Astrocyte of the hippocampus (primary cell): ENCODE measurements around the gene PFKFB4.
"Not testable (repeated sequence)": the region's sequence is repeated elsewhere in the genome, so short reads cannot be mapped to it uniquely, and the experiment has no call there.

Experiments
- DNase-seq: peaks from one replicate; pipeline ENCODE4 v3.0.0; 2011; ENCODE audit warnings: low read depth, low spot score

Gene PFKFB4

DNA sequence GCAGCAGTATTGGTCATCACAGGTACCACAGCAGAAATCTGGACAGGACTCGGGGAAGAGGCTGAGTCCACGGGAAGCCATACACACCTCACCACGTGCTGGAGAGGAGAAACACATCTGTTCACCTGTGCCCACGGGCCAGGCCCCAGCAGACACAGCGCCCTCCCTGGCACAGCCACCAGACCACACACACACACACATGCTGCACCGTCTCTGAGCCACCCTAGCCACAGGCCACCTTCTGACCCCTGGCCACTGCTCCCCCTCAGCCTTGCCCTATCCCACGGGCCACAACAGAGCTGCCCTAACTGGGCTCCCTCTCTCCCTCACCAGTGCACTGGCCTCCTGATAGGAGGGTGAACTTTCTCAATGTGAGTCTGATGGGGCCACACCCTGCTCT is 55.4 kb downstream of the PFKFB4 start:
- no peak for DNase-seq

DNA sequence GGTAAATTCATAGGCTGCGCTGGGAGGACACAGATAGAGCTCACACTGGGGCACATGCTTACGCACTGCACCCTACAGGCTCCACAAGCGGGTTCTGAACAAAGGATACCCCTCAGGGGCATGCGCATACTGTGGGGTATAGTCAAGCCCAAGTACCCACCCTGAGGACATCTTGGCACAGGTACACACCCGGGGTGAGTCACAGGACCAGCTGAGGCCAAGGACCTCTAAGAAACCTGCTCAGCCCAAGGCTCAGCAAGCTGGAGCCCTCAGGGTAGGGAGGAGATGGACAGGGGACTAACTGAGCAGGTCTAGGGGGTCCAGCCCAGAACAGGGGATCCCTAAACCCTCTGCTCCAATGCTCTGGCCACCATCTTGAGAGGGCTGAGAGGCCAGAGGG is 55.9 kb downstream of the PFKFB4 start:
- DNase-seq, result no peak

DNA sequence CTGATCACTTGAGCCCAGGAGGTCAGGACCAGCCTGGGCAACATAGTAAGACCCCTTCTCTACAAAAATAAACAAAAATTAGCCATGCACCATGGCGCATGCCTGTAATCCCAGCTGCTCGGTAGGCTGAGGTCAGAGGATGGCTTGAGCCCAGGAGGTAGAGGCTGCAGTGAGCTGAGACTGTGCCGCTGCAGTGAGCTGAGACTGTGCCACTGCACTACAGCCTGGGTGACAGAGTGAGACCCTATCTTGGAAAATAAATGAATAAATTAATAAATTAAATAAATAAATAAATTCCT is 63.5 kb downstream of the PFKFB4 start:
- no peak for DNase-seq

DNA sequence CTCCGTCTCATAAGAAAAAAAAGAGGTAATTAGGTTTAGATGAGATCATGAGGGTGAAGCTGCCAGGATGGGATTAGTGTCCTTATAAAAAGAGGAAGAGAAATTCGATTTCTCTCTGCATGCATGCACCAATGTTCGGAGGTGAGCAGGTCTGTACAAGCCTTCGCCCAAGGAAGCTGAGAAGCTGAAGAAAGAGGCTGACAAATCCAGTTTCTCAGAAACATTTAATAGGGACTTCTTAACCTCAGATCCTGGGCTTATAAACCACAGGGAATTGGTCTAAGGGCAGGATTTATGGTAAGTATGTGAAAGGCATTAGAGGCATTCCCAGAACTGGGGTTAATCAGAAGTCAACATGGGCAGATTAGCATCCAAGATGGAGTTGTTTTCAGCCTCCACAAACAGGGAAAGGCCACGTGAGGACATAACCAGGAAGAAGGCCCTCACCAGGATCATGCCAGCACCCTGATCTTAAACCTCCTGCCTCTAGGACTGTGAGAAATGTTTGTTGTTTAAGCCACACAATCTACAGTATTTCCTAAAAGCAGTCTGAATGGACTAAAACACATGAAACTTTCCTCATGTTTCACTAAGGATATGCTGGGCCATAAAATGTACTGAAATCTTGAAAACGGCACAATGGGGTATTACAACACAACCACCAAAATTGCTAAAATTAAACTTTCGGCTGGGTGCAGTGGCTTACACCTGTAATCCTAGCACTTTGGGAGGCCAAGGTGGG is 64.0 kb downstream of the PFKFB4 start:
- DNase-seq, result peak; percentile 70

DNA sequence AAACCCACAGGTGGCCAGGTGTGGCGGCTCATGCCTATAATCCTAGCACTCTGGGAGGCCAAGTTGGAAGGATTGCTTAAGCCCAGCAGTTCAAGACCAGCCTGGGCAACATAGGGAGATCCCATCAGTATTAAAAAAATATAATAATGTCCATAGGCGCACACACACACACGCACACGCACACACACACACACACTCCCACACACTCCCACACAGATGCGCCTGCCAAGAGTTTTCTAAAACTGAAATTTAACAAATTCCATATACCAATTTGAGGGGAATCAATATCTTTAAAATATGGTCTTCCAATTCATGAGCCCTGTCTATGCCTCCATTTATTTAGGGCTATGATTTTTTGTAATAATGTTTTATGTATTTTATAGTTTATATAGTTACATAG is 69.7 kb downstream of the PFKFB4 start:
- no peak for DNase-seq

DNA sequence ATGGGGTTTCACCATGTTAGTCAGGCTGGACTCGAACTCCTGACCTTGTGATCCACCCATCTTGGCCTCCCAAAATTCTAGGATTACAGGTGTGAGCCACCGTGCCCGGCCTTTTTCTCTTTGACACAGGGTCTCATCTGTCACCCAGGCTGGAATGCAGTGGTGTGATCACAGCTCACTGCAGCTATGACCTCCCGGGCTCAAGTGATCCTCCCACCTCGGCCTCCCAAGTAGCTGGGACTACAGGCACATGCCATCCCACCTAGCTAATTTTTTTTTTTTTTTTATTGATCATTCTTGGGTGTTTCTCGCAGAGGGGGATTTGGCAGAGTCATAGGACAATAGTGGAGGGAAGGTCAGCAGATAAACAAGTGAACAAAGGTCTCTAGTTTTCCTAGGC is 73.8 kb downstream of the PFKFB4 start:
- not testable (repeated sequence) for DNase-seq

DNA sequence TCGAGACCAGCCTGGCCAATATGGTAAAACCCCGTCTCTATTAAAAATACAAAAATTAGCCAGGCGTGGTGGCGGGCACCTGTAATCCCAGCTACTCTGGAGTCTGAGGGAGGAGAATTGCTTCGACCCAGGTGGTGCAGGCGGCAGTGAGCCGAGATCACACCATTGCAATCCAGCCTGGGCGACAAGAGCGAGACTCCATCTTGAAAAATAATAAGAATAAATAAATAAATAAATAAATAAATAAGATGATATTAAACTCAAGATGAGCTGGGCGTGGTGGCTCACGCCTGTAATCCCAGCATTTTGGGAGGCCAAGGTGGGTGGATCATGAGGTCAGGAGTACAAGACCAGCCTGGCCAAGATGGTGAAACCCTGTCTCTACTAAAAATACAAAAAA is 75.7 kb downstream of the PFKFB4 start:
- not testable (repeated sequence) for DNase-seq

DNA sequence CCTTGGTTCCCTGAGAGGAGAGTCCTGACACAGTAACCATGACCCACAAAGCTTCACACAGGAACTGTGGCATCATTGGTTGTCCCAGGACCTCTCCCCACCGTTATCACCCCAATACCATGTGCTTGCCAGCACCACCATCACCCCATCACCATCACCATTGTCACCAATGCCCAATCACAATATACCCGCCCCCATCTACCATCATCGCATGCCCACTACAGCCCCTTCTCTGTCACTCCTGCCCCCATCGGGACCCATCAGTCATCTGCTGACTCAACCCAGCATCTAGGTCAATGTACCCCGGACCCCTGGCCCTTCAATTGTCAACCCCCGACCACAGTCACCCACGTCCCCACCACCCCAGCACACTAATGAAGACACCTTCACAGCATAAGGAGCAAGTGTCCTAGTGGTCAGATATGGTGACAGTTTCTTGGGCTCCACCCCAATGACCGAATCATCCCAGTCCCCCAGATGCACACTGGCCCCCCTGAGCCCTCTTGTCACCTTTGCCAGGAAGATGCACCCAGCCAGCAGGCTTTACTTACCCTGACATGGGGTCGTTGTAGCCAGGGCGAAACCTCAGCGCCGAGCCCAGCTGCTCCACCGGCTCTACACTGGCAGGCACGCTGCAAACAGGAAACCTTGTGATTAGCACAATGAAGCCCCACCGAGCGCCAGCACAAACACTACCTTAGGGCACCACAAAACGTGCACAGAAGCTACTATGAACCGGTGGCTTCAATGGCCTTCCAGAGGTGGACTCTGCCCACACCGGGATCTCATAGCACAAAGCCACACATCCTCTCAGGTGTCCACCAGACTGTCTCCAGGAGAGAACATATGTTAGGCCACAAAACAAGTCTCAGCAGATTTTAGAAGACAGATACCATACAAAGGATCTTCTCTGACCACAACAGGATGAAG is 77.7 kb downstream of the PFKFB4 start:
- no peak for DNase-seq

DNA sequence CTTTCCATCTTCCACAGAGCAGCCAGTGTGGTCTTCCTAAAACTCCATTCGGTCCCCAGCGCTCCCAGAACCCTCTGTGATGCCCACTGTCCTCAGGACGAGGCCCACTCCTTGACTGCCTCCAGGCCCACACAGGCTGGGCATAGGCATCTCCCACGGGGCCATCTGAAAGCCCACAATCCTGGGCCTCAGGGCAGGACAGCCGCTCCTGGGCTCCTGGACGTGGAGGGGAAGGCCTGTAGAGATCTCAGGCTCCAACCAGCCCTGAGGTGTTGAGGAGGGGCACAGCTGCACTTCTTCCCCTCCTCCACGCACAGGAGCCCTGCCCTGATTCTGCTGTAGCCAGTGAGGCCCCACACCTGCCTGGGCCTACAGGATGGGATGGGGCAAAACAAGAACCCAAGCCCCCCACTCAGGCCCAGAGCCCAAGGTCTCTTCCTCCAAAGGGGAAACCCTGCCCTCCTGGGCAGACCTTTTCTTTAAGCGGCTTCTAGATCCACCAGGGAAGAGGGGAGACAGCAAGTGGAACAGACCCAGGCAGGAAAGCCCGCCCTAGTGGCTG is 78.6 kb downstream of the PFKFB4 start:
- DNase-seq, result no peak

DNA sequence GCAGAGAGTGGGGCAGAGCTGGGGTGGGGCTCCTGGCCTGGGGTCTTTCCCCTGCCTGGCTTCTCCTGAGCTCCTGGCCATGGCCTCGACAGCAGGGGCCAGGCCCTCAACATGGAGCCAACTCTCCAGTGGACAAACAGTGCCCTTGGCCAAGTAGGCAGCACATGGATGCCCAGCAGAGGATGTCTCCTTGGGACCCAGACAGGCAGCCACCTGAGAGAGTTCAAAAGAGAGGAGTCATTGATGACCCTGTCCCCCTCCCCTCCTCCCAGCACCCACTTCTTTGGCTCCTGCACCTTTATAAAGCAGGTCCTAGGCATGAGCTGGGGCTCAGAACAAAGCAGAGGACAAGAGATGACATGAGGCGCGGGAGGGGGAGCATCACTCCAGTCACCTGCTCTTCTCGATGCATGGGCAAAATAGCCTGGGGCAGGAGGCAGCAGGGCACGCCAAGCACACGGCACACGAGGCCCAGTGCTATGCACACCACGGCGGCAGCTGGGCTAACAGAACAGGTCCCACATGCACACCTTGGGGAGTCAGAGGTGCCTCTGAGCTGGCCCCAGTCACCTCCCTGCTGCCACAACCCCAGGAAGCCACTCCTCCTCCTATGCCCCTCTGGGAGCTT is 80.1 kb downstream of the PFKFB4 start:
- no peak for DNase-seq

DNA sequence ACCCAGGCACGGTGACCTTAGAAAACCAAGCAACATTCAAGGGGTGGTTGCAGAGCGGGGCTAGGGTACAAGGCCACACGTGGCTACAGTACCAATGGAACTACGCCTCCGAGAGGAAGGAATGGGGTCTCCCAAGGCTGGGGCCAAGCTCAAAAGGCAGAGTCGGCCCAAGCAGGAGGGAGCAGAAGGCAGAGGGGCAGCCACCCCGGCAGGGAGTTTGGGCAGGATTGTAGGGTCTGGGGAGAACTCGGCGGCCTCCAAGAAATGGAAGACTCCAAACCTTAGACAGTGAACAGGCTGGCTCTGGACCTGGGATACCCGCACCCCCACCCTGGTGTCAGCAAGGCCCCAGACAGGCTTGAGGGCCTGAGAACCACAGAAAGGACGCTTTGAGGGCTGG is 81.4 kb downstream of the PFKFB4 start:
- DNase-seq, result no peak

DNA sequence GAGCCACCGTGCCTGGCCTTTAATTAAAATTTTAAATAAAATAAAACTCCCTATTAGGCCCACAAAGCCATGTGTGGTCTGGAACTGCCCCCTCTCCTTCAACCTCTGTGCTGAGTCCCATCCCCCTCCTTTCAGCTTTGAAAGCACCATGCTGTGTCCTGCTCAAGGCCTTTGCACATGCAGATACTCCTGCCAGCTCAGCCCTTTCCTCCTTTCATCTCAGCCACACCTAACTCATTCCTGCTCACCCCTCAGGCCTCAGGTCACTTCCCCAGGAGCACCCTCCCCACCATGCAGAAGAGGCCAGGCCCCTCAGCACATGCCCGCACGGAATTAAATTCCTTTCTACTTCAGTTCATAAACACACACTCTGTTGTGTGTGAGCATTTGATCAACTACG is 82.0 kb downstream of the PFKFB4 start:
- DNase-seq, result no peak

DNA sequence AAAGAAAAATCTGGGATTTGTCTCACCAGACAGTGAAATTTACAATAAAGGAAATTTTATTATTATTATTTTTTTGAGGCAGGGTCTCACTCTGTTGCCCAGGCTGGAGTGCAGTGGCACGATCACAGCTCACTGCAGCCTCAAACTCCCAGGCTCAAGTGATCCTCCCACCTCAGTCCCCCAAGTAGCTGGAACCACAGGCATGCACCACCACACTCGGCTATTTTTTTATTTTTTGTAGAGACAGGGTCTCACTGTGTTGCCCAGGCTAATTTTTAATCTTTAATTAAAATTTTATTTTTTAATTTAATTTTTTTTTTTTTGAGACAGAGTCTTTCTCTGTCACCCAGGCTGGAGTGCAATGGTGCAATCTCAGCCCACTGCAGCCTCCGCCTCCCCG is 82.6 kb downstream of the PFKFB4 start:
- DNase-seq, result not testable (repeated sequence)

DNA sequence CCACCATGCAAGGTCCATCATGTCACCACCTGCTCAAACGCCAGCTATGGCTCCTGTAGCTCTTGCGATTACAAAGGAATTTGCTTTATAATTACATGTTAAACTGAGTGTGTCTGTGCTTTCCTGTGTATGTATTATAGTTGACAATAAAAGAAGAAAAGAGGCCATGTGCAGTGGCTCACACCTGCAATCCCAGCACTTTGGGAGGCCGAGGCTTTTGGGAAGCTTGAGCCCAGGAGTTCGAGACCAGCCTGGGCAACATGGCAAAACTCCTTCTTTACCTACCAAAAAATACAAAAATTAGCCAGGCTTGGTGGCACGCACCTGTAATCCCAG is 83.0 kb downstream of the PFKFB4 start:
- DNase-seq, result no peak

DNA sequence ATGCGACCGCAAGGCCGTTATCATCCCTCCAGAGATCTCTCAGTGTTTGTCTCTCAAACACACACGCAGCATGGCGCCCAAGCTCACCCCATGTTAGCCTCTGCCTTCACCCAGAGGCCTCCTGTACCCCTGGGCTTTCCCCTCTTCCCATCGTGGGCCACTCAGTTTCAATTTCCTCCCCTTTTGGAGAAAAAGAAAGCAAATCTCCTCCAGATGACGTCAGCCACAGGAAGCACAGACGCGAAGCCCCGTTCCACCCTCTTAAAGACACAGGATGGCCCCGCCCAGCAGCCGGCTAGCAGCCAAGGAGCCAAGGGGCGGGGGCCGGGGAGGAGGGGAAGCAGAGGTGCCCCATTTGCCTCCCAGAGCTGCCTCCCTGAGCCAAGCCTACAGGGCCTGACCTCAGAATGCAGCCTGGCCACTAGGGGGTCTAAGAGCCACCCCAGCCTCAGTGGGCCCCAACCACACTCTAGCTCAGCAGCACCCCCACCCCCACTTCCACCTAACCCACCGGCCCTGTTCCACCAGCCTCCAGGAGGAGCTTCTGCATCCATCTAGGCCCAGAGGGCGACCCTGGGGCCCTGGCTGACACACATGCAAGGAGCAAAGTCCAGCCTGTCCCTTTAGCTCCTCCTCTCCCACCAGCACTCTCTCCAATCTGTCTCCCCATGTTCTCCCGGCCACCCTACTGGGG is 83.5 kb downstream of the PFKFB4 start:
- peak; percentile 96 for DNase-seq

DNA sequence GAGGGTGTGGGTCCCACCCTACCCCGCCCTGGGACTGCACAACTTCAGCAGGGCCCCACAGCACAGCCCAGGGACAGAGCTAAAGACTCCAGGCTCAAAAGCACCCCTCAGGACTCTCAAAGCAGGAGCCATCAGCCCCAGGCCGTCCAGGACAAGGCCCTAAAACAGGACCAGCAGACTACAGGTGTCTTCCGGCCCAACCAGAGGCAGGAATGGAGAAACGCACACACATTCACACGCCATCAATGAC is 84.0 kb downstream of the PFKFB4 start:
- DNase-seq, result no peak

DNA sequence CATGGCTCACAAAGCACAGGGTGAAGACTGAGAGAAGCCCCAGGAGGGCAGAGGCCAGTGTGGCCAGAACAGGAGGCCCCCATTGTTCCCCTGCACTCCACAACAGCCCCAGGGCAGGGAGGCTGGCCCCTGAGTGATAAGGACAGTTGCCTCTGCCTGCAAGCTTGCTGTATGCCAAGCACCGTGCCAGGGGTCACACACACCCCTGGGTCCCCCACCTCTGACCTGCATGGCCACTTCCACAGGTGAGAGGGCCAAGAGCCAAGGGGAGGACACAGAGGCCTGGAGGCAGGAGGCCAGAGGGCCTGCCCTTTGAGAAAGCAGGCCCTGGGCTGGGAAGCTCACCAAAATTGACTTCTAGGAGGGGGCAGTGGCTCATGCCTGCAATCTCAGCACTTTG is 86.3 kb downstream of the PFKFB4 start:
- DNase-seq, result no peak

DNA sequence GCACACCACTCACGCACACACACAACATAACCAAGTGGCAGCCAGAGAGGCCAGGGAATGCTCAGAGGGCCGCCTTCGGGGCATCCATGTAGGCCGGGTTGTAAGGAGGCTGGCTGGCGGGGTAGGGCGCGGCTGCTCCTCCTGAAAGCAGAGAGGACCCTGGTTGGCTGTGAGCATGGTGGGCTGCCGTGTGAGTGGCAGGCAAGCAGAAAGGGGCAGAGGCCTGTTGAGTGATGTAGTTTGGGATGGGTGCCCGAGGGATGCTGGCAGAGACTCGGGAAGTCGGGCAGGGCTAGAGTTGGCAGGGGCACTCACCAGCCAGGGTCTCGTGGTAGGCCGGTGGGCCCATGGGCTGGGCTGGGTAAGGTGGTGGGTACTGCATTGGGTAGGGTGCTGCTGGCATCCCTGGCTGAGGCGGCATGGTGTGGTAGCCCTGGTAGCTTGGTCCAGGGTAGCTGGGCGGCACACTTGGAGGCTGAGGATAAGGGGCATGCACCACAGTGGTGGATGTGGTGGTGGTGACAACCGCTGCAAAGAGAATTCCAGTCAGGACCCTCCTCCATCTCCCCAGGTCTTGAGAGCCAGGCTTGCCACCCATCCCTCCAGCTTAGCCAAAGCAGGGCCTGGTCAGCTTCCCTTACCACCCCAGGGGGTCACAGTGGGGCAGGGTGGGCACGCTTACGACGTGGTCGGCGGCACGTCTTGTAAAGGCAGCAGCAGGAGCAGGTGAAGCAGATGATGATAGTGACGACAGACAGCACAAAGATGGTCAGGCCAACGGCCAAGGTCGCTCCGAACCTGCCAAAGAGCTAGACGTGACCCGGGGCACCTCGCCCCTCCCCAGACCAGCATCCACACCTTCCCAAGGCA is 87.3 kb downstream of the PFKFB4 start:
- DNase-seq, result no peak

DNA sequence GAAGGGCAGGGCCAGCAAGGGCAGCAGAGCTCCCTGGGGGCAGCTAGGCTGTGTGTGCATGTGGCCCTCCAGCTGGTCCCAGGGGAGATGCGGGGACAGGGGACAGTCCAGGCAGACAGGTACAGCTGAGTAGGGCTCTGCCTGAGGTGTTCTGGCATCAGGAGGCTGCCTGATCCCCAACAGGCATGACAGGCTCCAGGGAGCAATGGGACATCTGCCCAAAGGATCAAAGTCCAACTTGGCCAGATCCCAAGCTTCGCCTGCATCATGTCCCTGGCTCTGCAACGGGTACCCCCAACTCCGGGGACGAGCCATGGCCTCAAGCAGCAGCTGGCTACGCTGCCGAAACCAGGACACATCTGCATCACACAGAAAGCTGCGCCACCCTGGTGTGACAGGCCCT is 88.3 kb downstream of the PFKFB4 start:
- DNase-seq, result no peak
